Stimulated activated CD8-positive, alpha-beta memory T cell treated with anti-CD3 and anti-CD28 coated beads, Interleukin-4, amount 100 ng/mL, for 48 hours (primary cell): Measurements from ENCODE around the gene UST.
"Not testable (repeated sequence)": the region's sequence is repeated elsewhere in the genome, so short reads cannot be mapped to it uniquely, and the experiment has no call there.

Source experiments
- DNase-seq: peaks from one replicate; pipeline ENCODE4 v3.0.0-alpha.2; 2020

The UST gene

DNA sequence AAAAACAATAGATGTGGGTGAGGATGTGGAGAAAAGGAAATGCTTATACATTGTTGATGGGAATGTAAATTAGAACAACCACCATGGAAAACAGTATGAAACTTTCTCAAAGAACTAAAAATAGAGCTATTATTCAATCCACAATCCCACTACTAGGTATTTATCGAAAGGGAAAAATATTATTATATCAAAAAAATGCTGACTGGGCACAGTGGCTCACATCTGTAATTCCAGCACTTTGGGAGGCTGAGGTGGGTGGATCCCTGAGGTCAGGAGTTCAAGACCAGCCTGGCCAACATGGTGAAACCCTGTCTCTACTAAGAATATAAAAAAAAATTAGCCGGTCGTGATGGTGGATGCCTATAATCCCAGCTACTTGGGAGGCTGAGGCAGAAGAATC is 357.1 kb downstream of the UST start:
- not testable (repeated sequence) for DNase-seq

- no peak for DNase-seq
Observed at GRCh38 chr6:149107520-149107919, 360.7 kb downstream of the UST start.

DNA sequence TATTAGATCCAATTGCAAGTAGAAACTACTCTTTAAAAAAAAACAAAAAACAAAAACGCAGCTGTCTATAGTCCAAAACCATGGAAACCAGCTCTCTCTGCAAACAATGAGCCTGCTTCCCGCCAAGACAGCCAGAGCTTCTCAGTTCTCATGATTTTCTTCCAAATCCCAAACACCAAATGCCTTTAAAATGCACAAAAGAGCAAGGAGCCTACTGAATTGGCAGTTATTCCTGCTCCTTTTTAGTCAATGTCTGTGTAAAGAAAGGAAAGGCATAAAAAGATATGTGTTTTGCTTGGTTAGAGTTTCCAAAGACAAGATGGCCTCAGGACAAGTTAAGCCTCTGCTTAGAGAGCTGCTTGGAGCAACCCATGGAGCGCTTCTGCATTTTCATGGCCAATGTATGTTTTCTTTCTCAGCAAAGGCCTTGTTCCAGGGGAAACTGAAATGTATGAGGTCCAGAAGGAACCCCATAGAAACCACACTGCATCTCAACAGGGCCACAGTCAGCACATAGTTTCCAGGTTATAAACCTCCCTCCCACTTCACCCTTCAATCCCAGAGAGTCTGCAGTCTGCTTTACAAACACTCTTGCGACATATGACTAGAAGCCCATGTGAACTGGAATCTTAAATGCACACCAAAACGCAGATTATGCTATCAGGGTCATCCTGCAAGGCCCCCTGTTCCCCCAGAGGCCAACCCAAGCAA is 361.4 kb downstream of the UST start:
- DNase-seq = no peak

DNA sequence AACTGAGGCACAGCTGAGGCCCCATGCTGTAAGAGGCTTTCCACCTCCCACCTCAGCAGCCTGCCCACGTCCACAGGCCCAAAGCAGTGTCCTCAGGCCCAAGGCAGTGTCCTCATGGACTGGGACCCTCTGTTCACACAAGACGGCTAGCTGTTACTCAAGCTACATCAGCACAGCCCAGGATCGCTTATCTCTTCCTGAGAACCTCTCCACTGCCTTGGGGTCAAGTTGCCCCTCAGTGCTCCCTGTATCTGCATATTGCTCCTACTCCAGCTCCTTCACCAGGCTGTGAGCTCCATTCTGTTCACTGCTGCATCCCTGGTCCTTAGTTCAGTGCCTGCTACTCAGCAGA is 361.9 kb downstream of the UST start:
- DNase-seq = no peak

DNA sequence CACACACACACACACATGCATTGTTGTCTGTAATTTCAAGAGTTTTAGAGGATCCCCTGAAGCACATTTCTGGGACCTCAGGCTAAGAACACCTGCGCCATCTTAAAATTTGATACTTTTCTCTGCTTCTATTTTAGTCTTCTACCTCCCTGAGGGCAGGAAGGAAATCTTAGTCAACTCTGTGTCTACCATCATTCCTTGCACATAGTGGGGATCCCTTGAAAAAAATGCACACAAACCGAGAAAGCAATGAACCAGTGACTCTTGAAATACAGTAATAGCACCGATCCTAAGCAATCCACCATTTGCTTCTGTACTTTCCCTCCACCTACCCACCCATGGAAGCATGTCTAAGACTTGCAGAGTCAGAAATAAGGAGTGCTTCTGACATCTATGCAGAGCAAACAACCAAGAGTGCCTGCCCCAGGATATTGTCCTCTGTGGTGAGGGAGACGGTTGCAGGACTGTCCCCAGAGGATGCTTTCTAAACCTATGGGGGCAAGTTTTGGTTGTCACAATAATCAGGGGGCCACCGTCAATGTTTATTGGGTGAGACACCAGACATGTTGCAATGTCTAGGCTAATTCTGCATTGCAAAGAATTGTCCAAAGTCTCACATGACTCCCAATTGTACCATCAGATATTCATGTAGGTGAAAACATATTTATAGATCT is 362.7 kb downstream of the UST start:
- DNase-seq = no peak

GRCh38 chr6:149111556-149112115 is 364.8 kb downstream of the UST start:
- DNase-seq = no peak

- DNase-seq = no peak
Observed at GRCh38 chr6:149112976-149113375, 366.1 kb downstream of the UST start.

DNA sequence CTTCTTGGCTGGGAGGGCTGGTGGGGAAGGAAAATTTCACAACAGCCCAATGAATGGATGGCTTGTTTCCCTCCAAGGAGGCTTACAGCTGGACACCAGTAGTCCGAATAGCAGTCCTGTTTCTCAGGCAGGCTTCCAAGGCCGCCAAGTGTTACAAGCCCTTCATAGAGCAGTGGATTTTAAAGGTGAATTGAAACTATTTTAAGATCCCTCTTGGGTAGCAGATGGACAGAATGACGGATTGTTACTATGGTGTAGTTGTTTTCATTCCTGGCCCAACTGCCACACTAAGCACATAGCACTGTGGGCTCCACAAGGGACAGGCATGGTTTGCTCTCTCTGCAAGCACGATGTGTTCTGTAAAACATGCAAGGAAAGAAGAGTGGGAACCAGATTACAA is 367.3 kb downstream of the UST start:
- DNase-seq = no peak

DNA sequence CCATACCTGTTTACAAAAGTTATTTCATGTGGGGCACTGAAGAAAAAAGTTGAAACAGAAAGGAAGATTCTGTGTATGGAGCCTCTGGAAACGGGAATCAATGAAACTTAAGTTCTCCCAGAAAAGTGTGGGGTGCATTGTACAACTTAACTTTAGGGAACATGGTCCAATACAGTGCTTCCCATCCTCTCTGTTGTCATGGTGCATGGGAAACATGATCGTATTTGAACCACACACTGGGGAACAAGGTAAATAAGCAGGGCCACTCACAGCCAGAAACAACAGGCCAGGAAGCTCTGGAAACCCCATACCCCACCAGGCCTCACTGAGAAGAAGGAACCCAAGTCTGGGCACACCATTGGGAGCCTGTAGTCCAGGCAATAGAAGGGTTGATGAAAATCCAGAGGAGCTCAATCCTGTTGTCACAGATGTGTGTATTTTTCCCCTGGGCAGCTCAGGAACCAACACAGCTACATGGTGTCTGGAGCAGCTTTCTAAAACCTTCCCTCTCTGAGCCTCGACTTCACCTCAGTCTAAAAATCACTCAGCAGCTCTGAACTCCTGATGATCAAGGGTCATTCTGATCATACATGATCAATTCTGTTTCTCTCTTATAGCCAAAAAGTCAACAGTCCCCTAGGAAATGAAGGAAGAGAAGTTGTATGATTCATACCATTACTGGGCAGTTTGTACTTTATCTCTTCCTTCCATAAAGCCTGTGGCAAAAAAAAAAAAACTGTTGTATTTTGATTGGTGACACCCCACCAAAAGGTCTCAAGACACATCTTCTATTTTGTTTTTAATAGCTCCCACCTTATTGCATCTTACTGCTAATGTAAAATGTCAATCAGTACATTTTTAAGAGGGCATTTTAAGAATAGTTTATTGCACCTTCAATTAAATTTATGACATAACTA is 372.2 kb downstream of the UST start:
- no peak for DNase-seq

GRCh38 chr6:149122850-149123821 is 376.3 kb downstream of the UST start:
- DNase-seq = no peak

DNA sequence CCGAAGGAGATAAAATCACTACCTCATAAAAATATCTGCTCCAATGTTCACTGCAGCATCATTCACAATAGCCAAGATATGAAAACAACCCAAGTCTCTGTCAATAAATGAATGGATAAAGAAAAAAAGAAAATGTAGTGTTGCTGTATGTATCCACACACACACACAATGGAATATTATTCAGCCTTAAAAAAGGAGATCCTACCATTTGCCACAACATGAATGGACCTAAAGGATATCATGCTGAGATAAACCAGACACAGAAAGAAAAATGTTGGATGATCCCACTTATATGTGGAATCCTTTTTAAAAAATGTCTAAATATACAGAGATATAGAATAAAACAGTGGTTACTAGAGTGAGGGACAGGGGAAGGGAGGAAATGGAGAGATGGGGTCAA is 378.5 kb downstream of the UST start:
- DNase-seq = no peak
